Embryonic facial prominence (tissue), 1 donor: Measurements from ENCODE around the gene SNX22.

Experiments
- DNase-seq: peaks from one replicate; pipeline ENCODE4 v3.0.0-alpha.2; 2016; ENCODE audit errors: extremely low spot score

Gene SNX22

DNA sequence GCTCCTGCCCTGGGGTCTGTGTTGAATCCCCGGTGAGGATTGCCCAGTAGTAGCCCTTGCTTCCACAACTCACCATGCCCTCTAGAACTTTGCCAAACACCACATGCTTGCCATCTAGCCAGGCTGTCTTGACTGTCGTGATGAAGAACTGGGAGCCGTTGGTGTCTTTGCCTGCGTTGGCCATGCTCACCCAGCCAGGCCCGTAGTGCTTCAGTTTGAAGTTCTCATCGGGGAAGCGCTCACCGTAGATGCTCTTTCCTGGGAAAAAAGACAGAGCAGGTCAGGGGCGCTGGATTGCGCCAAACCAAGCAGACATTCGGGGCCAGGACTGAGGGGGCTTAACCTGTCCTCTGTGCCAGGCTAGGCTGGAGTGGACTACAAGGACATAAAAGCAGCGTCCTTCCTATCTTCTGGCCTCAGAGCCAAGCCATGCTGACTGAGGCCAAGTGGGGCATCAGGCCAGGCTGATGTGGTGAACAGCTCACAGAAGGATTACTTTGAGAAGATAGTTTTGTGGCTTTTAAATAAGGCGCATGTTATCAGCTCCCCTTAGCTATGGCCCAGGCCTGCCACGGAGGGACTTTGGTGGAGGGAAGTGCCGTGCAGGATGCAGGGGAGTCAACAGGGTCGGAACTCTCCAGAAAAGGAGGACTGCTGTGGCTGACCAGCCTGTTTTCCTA lies 5.3 kb downstream of the SNX22 start:
- DNase-seq: no peak

DNA sequence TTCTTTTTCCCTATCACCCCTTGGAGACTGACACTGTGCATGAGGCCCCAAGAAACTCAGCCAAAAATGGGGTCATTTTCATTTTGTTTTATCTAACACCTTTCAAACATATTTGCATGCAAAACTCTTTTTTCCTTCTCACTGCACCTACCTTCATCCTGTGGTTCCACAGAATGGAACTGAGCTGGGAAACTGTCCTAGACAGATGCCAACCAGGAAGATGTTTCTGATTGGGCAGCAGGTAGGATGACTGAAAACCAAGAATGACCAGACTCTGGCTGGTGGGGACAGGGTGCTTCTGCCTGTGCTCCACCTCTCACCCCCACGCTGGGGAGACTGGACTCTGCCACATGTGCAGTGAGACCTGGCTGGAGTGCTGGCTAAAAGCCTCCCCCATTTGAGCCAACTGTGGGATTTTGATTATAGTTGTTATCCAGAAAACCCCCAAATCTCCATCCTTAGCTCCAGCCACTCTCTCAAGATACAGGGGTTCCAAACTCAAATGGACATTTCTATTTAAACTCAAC lies 6.1 kb downstream of the SNX22 start:
- no peak for DNase-seq

- no peak for DNase-seq
These were observed 7.0 kb downstream of the SNX22 start for GRCh38 chr15:64158363-64159134.

GRCh38 chr15:64161688-64162477 lies 10.4 kb downstream of the SNX22 start:
- DNase-seq: no peak

DNA sequence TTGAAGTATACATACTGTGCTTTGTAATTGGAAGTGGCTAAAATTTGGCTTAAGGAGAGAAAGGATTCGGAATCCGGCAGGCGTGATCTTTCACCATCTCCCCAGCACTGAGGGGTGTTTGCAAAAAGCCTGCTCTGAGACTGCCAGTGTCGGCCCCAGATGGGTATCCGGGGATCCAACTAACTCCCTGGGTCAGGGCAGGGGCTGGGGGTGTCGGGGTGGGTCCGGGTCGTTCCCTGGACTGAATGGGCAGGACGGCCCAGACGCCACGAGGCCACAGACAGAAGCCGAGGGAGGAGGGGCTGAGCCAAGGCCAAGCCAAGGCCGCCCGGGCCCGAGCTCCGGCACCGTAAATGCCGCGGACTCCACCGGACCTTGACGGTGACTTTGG lies 10.9 kb downstream of the SNX22 start:
- no peak for DNase-seq

- peak; percentile 87 for DNase-seq
These were observed 11.5 kb downstream of the SNX22 start, which contains the start of gene PPIB for GRCh38 chr15:64162869-64163658. Gene PPIB (minus strand): TSS chr15:64163022. CDS start chr15:64162986, 36 bp downstream.

DNA sequence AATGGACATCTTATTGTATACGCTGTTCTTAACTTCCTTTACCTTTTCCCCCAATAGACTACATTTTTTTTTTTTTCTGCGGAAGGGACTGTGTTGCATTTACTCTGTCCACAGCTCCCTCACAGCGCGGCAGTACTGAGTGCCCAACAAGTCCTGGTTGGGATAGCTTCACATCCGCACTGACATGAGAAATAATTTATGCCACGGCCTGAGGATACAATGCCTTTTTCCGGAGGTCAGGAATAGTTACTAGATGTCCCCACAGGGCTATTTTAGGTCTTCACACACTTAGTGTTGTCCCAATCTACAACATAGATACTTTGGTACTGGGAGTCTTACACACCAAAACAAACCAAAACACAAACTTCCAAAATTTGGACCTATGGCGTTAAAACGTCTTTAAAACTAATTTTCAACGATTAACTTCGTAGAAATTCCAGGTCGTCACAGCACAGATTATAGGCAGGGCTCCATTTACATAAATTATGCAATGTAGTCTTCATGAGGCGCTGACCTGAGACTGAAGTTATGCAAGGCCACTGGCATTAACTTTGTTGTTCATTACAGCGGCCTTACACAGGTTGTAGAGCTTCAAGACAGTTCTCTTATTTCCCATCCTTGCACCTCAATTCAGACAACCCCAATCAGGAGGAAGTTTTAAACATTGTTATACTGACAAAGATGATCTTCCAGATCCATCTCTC lies 12.3 kb downstream of the SNX22 start:
- DNase-seq: no peak

DNA sequence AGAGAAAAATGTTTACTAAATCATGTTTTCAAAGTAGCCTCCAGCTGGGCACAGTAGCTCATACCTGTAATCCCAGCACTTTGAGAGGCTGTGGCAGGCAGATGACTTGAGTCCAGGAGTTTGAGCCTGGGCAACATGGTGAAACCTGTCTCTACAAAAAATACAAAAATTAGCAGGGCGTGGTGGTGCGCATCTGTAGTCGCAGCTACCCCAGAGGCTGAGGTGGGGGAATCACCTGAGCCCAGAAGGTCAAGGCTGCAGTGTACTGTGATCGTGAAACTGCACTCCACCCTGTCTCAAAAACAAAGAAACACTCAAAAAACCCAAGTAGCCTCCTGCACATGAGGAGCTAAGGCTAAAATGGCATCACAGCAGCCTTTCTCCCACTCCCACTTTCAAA lies 12.9 kb downstream of the SNX22 start:
- no peak for DNase-seq

DNA sequence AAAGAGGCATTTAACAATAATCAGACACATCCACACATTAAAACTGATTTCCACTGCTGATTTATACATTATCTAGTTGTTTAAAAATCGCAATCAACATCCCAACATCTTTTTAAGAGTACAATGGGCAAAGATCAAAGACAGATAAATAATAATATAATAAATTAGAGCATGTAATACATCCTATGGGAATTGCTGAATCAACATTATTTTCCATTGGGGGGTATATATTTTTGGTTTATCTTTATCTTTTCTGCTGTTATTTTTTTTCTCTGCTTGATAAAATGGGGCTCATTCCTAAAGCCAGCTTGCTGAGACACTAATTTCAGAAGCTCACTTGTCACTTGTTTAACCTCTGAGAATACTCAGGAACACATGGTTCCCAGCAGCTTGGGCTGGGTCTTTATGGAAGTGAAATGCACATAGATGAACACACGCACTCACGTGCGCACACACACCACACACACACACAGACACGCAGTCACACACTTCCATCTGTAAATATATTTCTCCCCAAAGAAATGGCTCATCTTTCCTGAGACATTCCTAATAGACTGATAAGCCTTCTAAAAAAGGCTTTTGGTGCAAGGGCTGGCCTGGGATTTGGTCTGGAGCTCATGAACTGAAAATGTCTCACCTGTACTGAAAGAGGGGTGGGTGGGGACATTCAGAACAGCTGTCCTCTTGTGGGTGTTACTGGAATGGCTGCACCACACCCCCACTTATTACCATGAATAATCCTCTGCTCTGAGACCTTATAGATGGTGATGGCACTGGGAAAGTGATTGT lies 14.8 kb downstream of the SNX22 start:
- DNase-seq: no peak

DNA sequence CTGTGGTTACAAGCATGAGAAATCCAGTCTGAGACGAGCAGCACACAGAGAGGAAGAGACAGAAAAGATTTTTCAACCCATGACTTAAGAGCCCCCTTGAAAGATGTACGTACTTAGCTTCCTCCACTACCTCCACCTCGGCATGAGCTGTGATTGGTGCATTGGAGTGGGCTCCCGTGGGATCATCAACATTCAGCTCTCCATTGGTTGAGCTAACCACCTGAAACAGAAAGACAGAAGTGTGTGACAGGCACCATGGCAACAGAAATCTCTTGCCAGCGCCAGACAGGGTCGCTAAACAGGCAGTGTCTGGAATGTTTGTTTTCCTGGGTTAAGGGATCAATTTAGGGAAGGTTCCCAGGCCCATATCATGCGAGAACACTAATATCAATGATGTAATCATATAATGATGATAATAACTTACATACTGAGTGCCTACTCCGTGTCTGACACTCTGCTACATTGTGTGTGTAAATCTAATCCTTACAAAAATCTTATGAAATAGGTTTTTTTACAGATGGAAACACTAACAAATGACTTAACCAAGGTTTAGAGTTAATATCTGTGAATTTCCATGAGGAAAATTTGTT lies 28.8 kb downstream of the SNX22 start:
- no peak for DNase-seq

- DNase-seq: no peak
These were observed 31.4 kb downstream of the SNX22 start for GRCh38 chr15:64182859-64183370.

DNA sequence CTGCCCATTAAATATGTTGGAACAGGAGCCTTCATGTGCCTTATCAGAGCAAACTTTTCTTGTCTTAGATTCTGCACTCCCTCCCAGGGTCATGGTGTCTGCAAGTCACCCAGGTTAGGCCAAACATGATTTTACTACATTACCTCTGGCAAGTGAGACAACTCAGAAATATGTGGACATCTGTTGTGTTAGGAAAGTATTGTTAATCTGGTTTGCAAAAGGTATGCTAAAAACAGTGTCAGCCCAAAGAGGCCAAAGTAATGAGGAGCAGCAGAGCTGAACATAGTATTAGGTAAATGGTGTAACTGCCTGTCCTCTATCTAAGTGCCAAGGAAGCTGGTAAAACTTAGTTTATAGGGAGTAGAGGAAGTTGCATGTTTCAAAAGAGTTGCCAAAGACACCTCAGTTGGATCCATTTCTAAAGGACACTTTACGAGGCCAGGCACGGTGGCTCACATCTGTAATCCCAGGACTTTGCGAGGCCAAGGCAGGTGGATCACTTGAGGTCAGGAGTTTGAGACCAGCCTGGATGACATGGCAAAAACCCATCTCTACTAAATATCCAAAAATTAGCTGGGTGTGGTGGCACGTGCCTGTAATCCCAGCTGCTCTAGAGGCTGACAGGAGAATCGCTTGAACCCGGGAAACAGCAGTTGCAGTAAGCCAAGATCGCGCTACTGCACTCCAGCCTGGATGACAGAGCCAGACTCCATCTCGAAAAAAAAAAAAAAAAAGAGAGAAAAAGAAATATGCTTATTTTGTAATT lies 33.8 kb downstream of the SNX22 start:
- no peak for DNase-seq

DNA sequence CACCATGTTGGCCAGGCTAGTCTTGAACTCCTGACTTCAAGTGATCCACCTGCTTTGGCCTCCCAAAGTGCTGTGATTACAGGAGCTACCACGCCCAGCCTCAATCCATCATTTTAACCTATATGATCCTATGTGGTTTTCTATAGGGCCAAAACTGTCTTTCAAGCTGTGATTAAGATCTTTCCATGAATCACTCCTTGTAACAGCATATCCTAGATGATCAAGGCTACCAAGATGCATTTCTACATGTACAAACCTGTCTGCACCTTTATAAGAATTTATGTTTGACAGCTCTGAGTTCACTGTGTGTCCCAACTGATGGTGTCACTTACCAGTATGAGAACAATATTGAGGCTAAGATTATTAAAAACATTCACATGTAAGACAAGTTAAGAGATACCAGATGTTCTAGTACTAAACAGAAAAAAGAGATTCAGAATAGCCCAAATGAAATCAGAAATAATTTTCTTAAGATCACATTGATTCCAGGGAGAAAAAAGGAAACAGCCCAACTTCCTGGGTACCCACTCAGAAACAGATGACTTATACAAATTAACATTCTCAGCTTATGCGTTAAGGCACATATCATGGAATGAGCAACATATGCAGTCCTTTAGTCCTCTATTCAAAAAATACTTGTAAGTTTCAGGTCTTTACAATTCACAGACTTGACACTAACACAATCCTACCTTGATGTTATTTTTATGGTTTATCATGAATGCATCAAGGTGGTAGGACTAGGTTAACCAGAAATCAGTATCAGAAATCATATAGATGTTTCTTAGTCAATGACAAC lies 36.1 kb downstream of the SNX22 start:
- no peak for DNase-seq

DNA sequence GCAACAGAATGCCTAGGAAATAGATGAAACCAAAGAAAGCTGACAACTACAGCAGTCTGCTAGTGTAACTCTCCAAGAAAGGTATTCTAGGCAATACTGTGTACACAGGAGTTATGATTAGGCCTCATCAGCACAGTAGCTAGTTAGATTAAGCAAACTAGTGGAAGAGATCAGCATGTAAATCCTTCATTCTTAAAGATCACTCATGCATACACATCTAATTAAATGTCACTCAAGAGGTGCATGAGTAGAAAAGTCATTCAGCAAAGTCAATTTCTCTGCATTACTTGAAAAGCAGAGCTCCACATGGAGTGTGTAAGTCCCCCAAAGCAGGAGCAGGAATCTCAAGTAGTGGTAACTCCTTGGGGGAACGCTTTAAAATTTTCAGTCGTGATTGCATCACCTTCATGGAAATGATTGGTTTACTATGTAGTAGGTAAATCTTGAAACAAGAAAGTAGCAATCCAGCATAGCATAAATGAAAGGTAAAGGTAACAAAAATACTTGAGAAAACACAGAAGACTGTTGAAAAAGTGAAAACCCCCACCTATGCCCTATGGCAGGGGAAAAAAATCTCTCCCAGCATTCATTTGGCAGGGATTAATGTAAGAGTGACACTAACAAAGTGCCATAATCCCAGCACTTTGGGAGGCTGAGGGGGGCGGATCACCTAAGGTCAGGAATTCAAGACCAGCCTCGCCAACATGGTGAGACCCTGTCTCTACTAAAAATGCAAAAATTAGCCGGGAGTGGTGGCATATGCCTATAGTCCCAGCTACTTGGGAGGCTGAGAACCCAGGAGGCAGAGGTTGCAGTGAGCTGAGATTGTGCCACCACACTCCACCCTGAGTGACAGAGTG lies 40.7 kb downstream of the SNX22 start:
- DNase-seq: no peak

- DNase-seq: no peak
These were observed 42.4 kb downstream of the SNX22 start for GRCh38 chr15:64193971-64194370.

DNA sequence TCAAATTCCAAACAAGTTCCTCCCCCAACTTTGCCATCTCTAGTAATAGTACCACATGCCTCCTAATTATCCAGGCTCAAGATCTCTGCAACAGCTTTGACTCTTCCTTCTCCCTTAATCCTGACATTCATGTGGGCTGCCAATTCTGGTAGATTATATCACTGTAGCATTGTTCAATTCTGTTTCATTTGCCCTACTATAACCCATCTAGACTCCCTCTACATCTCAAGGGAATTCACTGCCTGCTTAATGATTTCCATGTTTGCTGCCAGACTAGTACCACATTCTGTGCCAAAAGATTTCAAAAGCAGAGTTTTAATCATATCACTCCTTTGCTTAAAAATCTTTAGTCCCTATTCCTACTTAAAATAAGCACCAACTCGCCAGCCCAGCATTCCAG lies 45.9 kb downstream of the SNX22 start:
- DNase-seq: no peak

GRCh38 chr15:64205202-64205601 lies 53.7 kb downstream of the SNX22 start:
- DNase-seq: no peak
